GM13976 (cell line): ENCODE measurements around the gene PDE4D.

Experiments
- DNase-seq: peaks from one replicate; pipeline ENCODE4 v3.0.0; 2012; ENCODE audit warnings: low spot score
- CTCF ChIP-seq: IDR thresholded peaks from 2 replicates; pipeline ENCODE4 v1.5.1; 2012; ENCODE audit warnings: borderline replicate concordance, mild to moderate bottlenecking; ENCODE audit not compliant: insufficient read depth; ENCODE audit errors: extremely low read depth, missing control alignments, control extremely low read depth
- in situ Hi-C: fragments of 300-500 bp; cut with MboI; formaldehyde crosslinking; loops from one replicate; pipeline ENCODE4 v1.12.0; 2022; ENCODE audit warnings: low sequenced_read_pairs, mixed read lengths, inconsistent platforms; ENCODE audit not compliant: unreplicated experiment

PDE4D gene

GRCh38 chr5:59544573-59544972 is 349.0 kb downstream of the PDE4D start:
- no peak for TF ChIP-seq CTCF
- DNase-seq, result no peak
- in situ Hi-C loops, result no loop called here

GRCh38 chr5:59543821-59544442 is 349.6 kb downstream of the PDE4D start:
- DNase-seq, result no peak
- TF ChIP-seq CTCF, result no peak
- in situ Hi-C loops, result no loop called here

GRCh38 chr5:59542851-59543820 is 350.4 kb downstream of the PDE4D start:
- TF ChIP-seq CTCF, result no peak
- no peak for DNase-seq
- in situ Hi-C loops, result no loop called here

GRCh38 chr5:59542306-59542705 is 351.2 kb downstream of the PDE4D start:
- no peak for DNase-seq
- in situ Hi-C loops, result no loop called here
- no peak for TF ChIP-seq CTCF

GRCh38 chr5:59540366-59540765 is 353.2 kb downstream of the PDE4D start:
- DNase-seq, result no peak
- no peak for TF ChIP-seq CTCF
- in situ Hi-C loops, result no loop called here

- in situ Hi-C loops, result no loop called here
- TF ChIP-seq CTCF, result no peak
- DNase-seq, result no peak
Measured at GRCh38 chr5:59538750-59539121, 354.8 kb downstream of the PDE4D start.
